Tibial artery (tissue), 4 donors: ENCODE data around the gene ACCSL.
A peak's percentile ranks its signal among the peaks of the same experiment; 100 is the strongest.

Experiments used
- DNase-seq, 2 donors: peaks; one replicate each; pipeline ENCODE4 v3.0.0-alpha.2; 2019
- H3K27ac ChIP-seq, 2 donors: fragments of 200-600 bp; sonication (generic) in 1 of 2; 1 replicate in 1 of 2; 2 replicates in 1 of 2; pipeline ENCODE4 v1.5.1; 2018 to 2019; ENCODE audit warnings: mild to moderate bottlenecking in 1 of 2
- H3K27me3 ChIP-seq, 2 donors: fragments of 200-600 bp; sonication (generic) in 1 of 2; one replicate each; pipeline versions ENCODE4 v1.5.1 to v1.6.0; 2016 to 2019
- H3K36me3 ChIP-seq, 3 donors: fragments of 200-600 bp; sonication (generic) in 2 of 3; one replicate each; pipeline ENCODE4 v1.5.1; 2016 to 2019; ENCODE audit warnings: mild to moderate bottlenecking in 2 of 3
- H3K4me1 ChIP-seq, 4 donors: fragments of 200-600 bp; sonication (generic) in 2 of 4; 1 replicate in 3 of 4; 2 replicates in 1 of 4; pipeline ENCODE4 v1.5.1; 2016 to 2019
- H3K4me3 ChIP-seq, 2 donors: fragments of 200-600 bp; sonication (generic) in 1 of 2; 1 replicate in 1 of 2; 2 replicates in 1 of 2; pipeline ENCODE4 v1.5.1; 2018 to 2019; ENCODE audit warnings: mild to moderate bottlenecking in 2 of 2
- H3K9me3 ChIP-seq, 3 donors: fragments of 200-600 bp; sonication (generic) in 1 of 3; one replicate each; pipeline ENCODE4 v1.5.1; 2016 to 2019
- intact Hi-C: fragments of 100-400 bp; cut with DNase I; formaldehyde crosslinking; loops from one replicate; pipeline ENCODE4 v1.15.0; 2023; ENCODE audit warnings: low total_unique reads
- TF ChIP-seq, protein P1 (sequence below), 2 experiments: fragments of 200-600 bp in 1 of 2; fragments of 450-650 bp in 1 of 2; IDR thresholded peaks; one replicate each; pipeline ENCODE4 v1.5.1; 2017 to 2019; ENCODE audit warnings: antibody characterized with exemption in 2 of 2, mild to moderate bottlenecking in 1 of 2, moderate library complexity in 1 of 2

The ACCSL gene

DNA sequence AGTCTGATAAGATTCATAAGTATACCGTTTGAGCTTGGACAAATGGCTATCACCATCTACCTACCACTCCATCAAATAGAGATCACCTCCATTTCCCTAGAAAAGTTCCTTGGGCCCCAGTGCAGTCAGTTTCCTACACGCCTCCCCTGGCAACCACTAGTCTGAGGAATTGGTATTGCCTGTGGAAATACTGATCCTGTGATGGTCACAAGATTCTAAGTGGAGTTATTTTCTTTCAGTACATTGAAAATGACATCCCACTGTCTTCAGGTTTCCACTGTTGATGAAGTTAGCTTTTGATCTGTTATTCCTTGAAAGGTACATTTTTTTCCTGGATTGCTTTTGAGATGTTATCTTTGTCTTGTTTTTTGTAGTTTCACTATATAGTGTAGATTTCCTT lies 4.6 kb upstream of the ACCSL start:
- Histone ChIP-seq H3K4me3 (no peak overlapping the region), H3K9me3 (peaks cover 0 to 4% (median 0%) of the 10 kb centered on the region in 3 donors), H3K27me3 (no peaks in the 10 kb centered on the region), H3K4me1 (no peaks in the 10 kb centered on the region), H3K27ac (no peak overlapping the region), H3K36me3 (no peaks in the 10 kb centered on the region)
- TF ChIP-seq, protein P1, sequence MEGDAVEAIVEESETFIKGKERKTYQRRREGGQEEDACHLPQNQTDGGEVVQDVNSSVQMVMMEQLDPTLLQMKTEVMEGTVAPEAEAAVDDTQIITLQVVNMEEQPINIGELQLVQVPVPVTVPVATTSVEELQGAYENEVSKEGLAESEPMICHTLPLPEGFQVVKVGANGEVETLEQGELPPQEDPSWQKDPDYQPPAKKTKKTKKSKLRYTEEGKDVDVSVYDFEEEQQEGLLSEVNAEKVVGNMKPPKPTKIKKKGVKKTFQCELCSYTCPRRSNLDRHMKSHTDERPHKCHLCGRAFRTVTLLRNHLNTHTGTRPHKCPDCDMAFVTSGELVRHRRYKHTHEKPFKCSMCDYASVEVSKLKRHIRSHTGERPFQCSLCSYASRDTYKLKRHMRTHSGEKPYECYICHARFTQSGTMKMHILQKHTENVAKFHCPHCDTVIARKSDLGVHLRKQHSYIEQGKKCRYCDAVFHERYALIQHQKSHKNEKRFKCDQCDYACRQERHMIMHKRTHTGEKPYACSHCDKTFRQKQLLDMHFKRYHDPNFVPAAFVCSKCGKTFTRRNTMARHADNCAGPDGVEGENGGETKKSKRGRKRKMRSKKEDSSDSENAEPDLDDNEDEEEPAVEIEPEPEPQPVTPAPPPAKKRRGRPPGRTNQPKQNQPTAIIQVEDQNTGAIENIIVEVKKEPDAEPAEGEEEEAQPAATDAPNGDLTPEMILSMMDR (IDR thresholded peaks at IDR 0.05) = no peak
- DNase-seq = no peak
- intact Hi-C loops = no loop called here

- Histone ChIP-seq H3K4me1 (no peaks in the 10 kb centered on the region), H3K27ac (no peak overlapping the region), H3K27me3 (no peaks in the 10 kb centered on the region), H3K36me3 (no peaks in the 10 kb centered on the region), H3K9me3 (peaks cover 0 to 4% (median 0%) of the 10 kb centered on the region in 3 donors), H3K4me3 (no peak overlapping the region)
- intact Hi-C loops = no loop called here
- DNase-seq = no peak
- TF ChIP-seq, protein P1 (IDR thresholded peaks at IDR 0.05) = no peak
Observed at GRCh38 chr11:44046182-44046581, 1.6 kb upstream of the ACCSL start.

DNA sequence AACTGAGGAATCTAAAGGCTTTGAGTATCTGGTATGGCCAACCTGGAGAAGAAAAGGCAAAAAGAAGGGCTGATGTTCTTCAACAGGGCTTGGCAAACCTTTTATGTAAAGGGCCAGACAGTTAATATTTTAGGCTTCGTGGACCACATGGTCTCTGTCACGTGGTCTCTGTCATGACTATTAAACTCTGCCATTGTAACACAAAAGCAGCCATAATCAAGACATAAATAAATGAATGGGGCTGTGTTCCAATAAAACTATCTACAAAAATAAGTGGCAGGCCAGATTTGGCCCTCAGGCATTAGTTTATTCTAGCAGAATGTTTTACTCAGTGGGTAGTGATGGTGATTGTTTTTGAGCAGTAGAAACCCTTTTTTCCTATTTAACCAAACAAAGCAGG lies 483 bp upstream of the ACCSL start:
- Histone ChIP-seq H3K27ac (no peak overlapping the region), H3K4me3 (no peak overlapping the region), H3K4me1 (no peaks in the 10 kb centered on the region), H3K27me3 (no peaks in the 10 kb centered on the region), H3K9me3 (no peaks in the 10 kb centered on the region), H3K36me3 (no peaks in the 10 kb centered on the region)
- intact Hi-C loops = no loop called here
- no peak for DNase-seq
- TF ChIP-seq, protein P1 (IDR thresholded peaks at IDR 0.05) = no peak

DNA sequence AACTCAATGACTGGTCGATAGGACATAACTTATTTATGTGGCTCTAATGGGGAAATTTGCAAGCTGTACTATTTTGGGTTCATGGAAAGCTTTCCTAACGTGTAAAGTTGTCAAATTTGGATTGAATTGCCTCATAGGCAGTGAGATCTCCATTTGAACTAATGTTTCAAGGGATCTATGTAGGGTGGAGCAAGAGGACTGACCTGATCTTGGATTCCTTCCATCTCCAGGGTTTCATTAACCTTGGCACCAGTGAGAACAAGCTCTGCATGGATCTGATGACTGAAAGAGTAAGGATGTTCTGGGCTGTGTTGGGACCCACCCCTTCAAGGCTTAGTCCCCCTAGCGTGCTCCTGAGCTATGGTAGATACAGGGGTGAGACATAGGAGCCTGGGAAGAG lies 2.1 kb downstream of the ACCSL start:
- intact Hi-C loops = loop anchor here (5.0 kb wide), 1 partner anchor 363 kb away; no protein-coding TSS in a partner anchor
- TF ChIP-seq, protein P1 (IDR thresholded peaks at IDR 0.05) = no peak
- DNase-seq = no peak
- Histone ChIP-seq H3K27ac (no peak overlapping the region), H3K9me3 (no peaks in the 10 kb centered on the region), H3K4me3 (no peak overlapping the region), H3K27me3 (no peaks in the 10 kb centered on the region), H3K4me1 (no peaks in the 10 kb centered on the region), H3K36me3 (no peaks in the 10 kb centered on the region)

DNA sequence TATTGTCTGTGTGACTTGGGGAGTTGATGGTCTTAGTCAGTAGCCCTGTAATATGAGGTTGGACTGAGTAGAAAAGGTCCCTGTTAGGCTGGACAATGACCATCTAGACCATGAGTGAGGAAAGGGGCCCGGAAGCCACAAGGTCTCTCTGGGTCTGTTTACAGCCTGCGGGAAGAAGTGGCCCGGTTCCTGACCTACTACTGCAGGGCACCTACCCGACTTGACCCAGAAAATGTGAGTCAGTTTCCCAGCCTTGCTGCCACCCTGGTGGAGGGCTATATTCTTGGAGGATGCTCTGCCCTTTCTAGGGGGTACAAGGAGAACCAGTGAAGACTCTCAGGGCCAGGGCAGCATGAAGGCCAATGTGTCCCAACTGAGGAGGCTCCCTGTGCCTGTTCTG lies 3.4 kb downstream of the ACCSL start:
- intact Hi-C loops = loop anchor here (5.0 kb wide), 1 partner anchor 364 kb away; no protein-coding TSS in a partner anchor
- Histone ChIP-seq H3K27ac (no peak overlapping the region), H3K4me1 (no peaks in the 10 kb centered on the region), H3K9me3 (no peaks in the 10 kb centered on the region), H3K27me3 (no peaks in the 10 kb centered on the region), H3K4me3 (no peak overlapping the region), H3K36me3 (no peaks in the 10 kb centered on the region)
- TF ChIP-seq, protein P1 (IDR thresholded peaks at IDR 0.05) = no peak
- peak in 1 of 2 donors; percentile 11 for DNase-seq

DNA sequence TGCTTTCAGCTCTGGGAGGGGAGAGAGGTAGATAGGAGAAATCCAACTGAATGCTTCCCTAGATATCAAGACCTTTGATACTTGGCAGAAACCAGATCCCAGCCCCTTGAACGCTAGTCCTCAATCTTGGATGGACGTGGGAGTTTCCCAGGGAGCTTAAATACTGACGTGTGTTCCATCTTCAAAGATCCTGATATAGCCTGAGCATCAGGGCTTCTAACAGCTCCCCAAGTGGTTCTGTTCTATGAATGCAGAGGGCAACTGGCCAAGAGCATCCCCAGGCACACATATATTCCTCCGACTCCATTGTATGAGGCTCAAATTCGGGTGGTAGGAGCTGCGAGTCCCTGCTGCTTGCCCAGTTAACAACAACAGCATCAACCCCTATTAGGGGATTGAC lies 9.6 kb downstream of the ACCSL start:
- TF ChIP-seq, protein P1 (IDR thresholded peaks at IDR 0.05) = no peak
- Histone ChIP-seq H3K27me3 (no peaks in the 10 kb centered on the region), H3K4me3 (no peak overlapping the region), H3K9me3 (no peaks in the 10 kb centered on the region), H3K36me3 (no peaks in the 10 kb centered on the region), H3K4me1 (no peaks in the 10 kb centered on the region), H3K27ac (no peak overlapping the region)
- intact Hi-C loops = no loop called here
- DNase-seq = peak in 1 of 2 donors; percentile 12
